ENCODE results near the gene LRFN5. TPM values are rescaled to one million over a fixed set of nuclear protein-coding genes. Genes with fewer than 3 reads are reported as not detected.

The LRFN5 gene
- total and polyA plus RNA-seq, 2 of the 13 experiments (the other 11 are each of a cell fraction or from before 2014, with no cell fraction given): not detected

GRCh38 chr14:41606532-41607303, at the start of gene LRFN5 (continued):
- TF ChIP-seq ZNF687 (CRISPR knock-in tag; IDR thresholded peaks at IDR 0.05): peak; percentile 61
- TF ChIP-seq ZNF761 (CRISPR knock-in tag; conservative IDR thresholded peaks at IDR 0.05): 0 out of 2 replicates have a peak, but pooled peaks have one; percentile 29
- TF ChIP-seq U2AF2 (IDR thresholded peaks at IDR 0.05; ENCODE audit: low read depth, low read length): no peak
- no peak for TF ChIP-seq SMYD3 (CRISPR knock-in tag; IDR thresholded peaks at IDR 0.05)
- no peak for TF ChIP-seq ZNF260 (CRISPR knock-in tag; IDR thresholded peaks at IDR 0.05; ENCODE audit: borderline replicate concordance, low read depth)
- TF ChIP-seq MEIS1 (CRISPR knock-in tag; IDR thresholded peaks at IDR 0.05; ENCODE audit: borderline replicate concordance): no peak
- TF ChIP-seq ISX (CRISPR knock-in tag; conservative IDR thresholded peaks at IDR 0.05): no peak
- TF ChIP-seq ZNF646 (CRISPR knock-in tag; IDR thresholded peaks at IDR 0.05): no peak
- 0 out of 2 replicates have a peak, but pooled peaks have one; percentile 37 for TF ChIP-seq ZNF225 (CRISPR knock-in tag; IDR thresholded peaks at IDR 0.05)
- TF ChIP-seq ZNF234 (CRISPR knock-in tag; conservative IDR thresholded peaks at IDR 0.05): 0 out of 2 replicates have a peak, but pooled peaks have one; percentile 66
- peak; percentile 60; the same call in 1 of the 2 replicates for TF ChIP-seq RNF2 (conservative IDR thresholded peaks at IDR 0.05; ENCODE audit: low read depth)
- no peak for TF ChIP-seq ZNF577 (CRISPR knock-in tag; IDR thresholded peaks at IDR 0.05; ENCODE audit: borderline replicate concordance, low read depth)
- TF ChIP-seq ZBTB38 (CRISPR knock-in tag; IDR thresholded peaks at IDR 0.05): peak; percentile 39; the same call in 1 of the 2 replicates
- TF ChIP-seq, protein P1, sequence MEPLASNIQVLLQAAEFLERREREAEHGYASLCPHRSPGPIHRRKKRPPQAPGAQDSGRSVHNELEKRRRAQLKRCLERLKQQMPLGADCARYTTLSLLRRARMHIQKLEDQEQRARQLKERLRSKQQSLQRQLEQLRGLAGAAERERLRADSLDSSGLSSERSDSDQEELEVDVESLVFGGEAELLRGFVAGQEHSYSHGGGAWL (CRISPR knock-in tag; IDR thresholded peaks at IDR 0.05): peak; percentile 44; the same call in 1 of the 2 replicates
- TF ChIP-seq KDM2A (CRISPR knock-in tag; IDR thresholded peaks at IDR 0.05; ENCODE audit: borderline replicate concordance, low read depth): no peak
- peak; percentile 37; the same call in 1 of the 2 replicates for TF ChIP-seq EZH2 (conservative IDR thresholded peaks at IDR 0.05; ENCODE audit: low read depth, low read length)

Data from HepG2 (cell line).